DOHH2 (cell line): ENCODE measurements around the gene GIMAP4.

ENCODE experiments used
- CTCF ChIP-seq: fragments of 200-600 bp; sonication (generic); IDR thresholded peaks from one replicate; pipeline ENCODE4 v1.5.1; 2014; ENCODE audit warnings: antibody characterized with exemption, mild to moderate bottlenecking, low read depth, low read length; ENCODE audit not compliant: poor library complexity, severe bottlenecking
- EZH2phosphoT487 ChIP-seq: fragments of 200-600 bp; sonication (generic); IDR thresholded peaks from 2 replicates; pipeline ENCODE4 v1.6.1; 2017; ENCODE audit warnings: borderline replicate concordance, mild to moderate bottlenecking, antibody characterized with exemption, low read length, moderate library complexity, mixed read lengths

DNA sequence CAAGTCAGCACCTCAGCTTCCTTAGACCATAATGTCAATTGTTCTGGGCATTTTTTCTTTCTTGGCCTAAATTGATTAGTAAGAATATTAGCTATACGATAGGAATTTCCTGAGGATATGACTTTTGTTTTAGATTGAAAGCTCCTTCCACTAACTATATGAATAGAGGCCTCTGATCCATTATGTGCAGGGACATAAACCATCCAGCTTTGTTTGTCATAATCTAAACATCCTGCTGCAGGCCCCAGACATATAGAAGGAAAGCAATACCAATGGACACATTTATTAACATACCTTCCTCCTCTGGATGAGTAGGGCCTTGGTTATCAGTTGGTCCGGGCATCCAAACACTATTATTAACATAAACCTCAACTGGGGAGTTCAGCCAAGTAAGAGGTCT, 4.3 kb upstream of the GIMAP4 start:
- no peak for TF ChIP-seq CTCF
- TF ChIP-seq EZH2phosphoT487, result no peak
